Esophagus muscularis mucosa (tissue), 4 donors: ENCODE data around the gene PPAT. TPM values are rescaled to one million over a fixed set of nuclear protein-coding genes. Genes with fewer than 3 reads are reported as not detected.
A peak's percentile ranks its signal among the peaks of the same experiment; 100 is the strongest.

ENCODE experiments used
- DNase-seq: peaks from one replicate; pipeline ENCODE4 v3.0.0-alpha.2; 2017; ENCODE audit errors: extremely low spot score
- H3K27ac ChIP-seq, 4 donors: fragments of 200-600 bp; sonication (generic); replicated peaks in 1 of 4; 1 replicate in 3 of 4; 2 replicates in 1 of 4; pipeline ENCODE4 v1.5.1; 2016 to 2019; ENCODE audit warnings: mild to moderate bottlenecking in 1 of 4
- H3K27me3 ChIP-seq, 4 donors: fragments of 200-600 bp; sonication (generic); one replicate each; pipeline versions ENCODE4 v1.5.1 to v1.6.0; 2016 to 2019
- H3K36me3 ChIP-seq, 4 donors: fragments of 200-600 bp; sonication (generic); one replicate each; pipeline ENCODE4 v1.5.1; 2016 to 2019
- H3K4me1 ChIP-seq, 4 donors: fragments of 200-600 bp; sonication (generic); one replicate each; pipeline ENCODE4 v1.5.1; 2016 to 2019
- H3K4me3 ChIP-seq, 4 donors: fragments of 200-600 bp; sonication (generic); 1 replicate in 2 of 4; 2 replicates in 2 of 4; pipeline ENCODE4 v1.5.1; 2016 to 2019; ENCODE audit warnings: mild to moderate bottlenecking in 4 of 4, moderate library complexity in 1 of 4
- H3K9me3 ChIP-seq, 4 donors: fragments of 200-600 bp; sonication (generic); 1 replicate in 3 of 4; 2 replicates in 1 of 4; pipeline ENCODE4 v1.5.1; 2016 to 2019
- CTCF ChIP-seq, 3 experiments: fragments of 200-600 bp in 2 of 3; fragments of 450-650 bp in 1 of 3; sonication (generic) in 2 of 3; IDR thresholded peaks; one replicate each; pipeline ENCODE4 v1.5.1; 2017 to 2019; ENCODE audit warnings: antibody characterized with exemption in 3 of 3, mild to moderate bottlenecking in 2 of 3, moderate library complexity in 1 of 3
- EP300 ChIP-seq: sonication (generic); formaldehyde crosslinking; IDR thresholded peaks from one replicate; pipeline ENCODE4 v1.6.1; 2017; ENCODE audit warnings: antibody characterized with exemption
- POLR2A ChIP-seq: fragments of 450-650 bp; IDR thresholded peaks from one replicate; pipeline ENCODE4 v1.6.1; 2017; ENCODE audit warnings: antibody characterized with exemption, moderate library complexity, mild to moderate bottlenecking, low read depth
- POLR2AphosphoS5 ChIP-seq, 2 donors: sonication (generic); formaldehyde crosslinking; IDR thresholded peaks; one replicate each; pipeline ENCODE4 v1.6.1; 2017; ENCODE audit warnings: antibody characterized with exemption in 2 of 2
- WGBS: methylation state at CpG from one replicate; pipeline ENCODE4 v1.1.5; 2018; 5-methylcytosine and 5-hydroxymethylcytosine counted together
- intact Hi-C: fragments of 100-400 bp; cut with DNase I; formaldehyde crosslinking; loops from one replicate; pipeline ENCODE4 v1.15.1; 2023
- total RNA-seq, 4 donors: library from RNA; depleted of rRNA; stranded (reverse); fragments of >200 nt; gene quantifications; one replicate each; pipeline versions ENCODE4 v1.1.0 to v1.2.1, GENCODE V29; 2016

PPAT gene
- total RNA-seq, 4 donors from 2014 or later = 1.7 to 5.1 (median 3.0) TPM

- TF ChIP-seq POLR2AphosphoS5 (IDR thresholded peaks at IDR 0.05) = no peak
- TF ChIP-seq POLR2A = no peak
- TF ChIP-seq EP300 = no peak
- no peak for TF ChIP-seq CTCF (IDR thresholded peaks at IDR 0.05)
- no peaks in the 10 kb centered on the region for H3K27me3 ChIP-seq
- H3K4me3 ChIP-seq = no peak overlapping the region
- no peaks in the 10 kb centered on the region for H3K9me3 ChIP-seq
- intact Hi-C loops = no loop called here
- no peak overlapping the region for H3K27ac ChIP-seq
- 96% methylated on average over 1 of the region's 1 CpG for WGBS
- no peak for DNase-seq
- peaks cover 0 to 27% (median 9%) of the 10 kb centered on the region in 4 donors for H3K36me3 ChIP-seq
- H3K4me1 ChIP-seq = peaks cover 4 to 18% (median 15%) of the 10 kb centered on the region in 4 donors
These were observed 5.6 kb upstream of the PPAT start for GRCh38 chr4:56440983-56441382.

GRCh38 chr4:56438766-56439165, 3.4 kb upstream of the PPAT start:
- peaks cover 0 to 19% (median 9%) of the 10 kb centered on the region in 4 donors for H3K36me3 ChIP-seq

GRCh38 chr4:56434599-56435139, 746 bp downstream of the PPAT start:
- peaks cover 4 to 29% (median 23%) of the 10 kb centered on the region in 4 donors for H3K4me1 ChIP-seq
- no peak for DNase-seq
- H3K27me3 ChIP-seq = no peaks in the 10 kb centered on the region
- peak overlapping the region; percentile 69 to 84 (median 74) for H3K4me3 ChIP-seq
- TF ChIP-seq POLR2AphosphoS5 (IDR thresholded peaks at IDR 0.05) = no peak
- no peak for TF ChIP-seq POLR2A
- TF ChIP-seq CTCF (IDR thresholded peaks at IDR 0.05) = no peak
- no peak for TF ChIP-seq EP300
- intact Hi-C loops = loop anchor here (5.0 kb wide), 1 partner anchor 47 kb away; the partner anchor contains the start of gene AASDH
- WGBS = 3% methylated on average over 15 of the region's 15 CpGs
- peak overlapping the region; percentile 92 to 98 (median 96) for H3K27ac ChIP-seq
- no peaks in the 10 kb centered on the region for H3K36me3 ChIP-seq
- H3K9me3 ChIP-seq = no peaks in the 10 kb centered on the region

More at GRCh38 chr4:56438766-56439165, 3.4 kb upstream of the PPAT start:
- Histone ChIP-seq H3K4me3 (no peak overlapping the region), H3K27me3 (no peaks in the 10 kb centered on the region), H3K9me3 (no peaks in the 10 kb centered on the region), H3K27ac (no peak overlapping the region), H3K4me1 (peaks cover 4 to 29% (median 23%) of the 10 kb centered on the region in 4 donors)
- DNase-seq = no peak
- 90% methylated on average over 2 of the region's 2 CpGs for WGBS
- intact Hi-C loops = loop anchor here (5.0 kb wide), 1 partner anchor 51 kb away; the partner anchor contains the start of gene AASDH
- TF ChIP-seq POLR2A (no peak), CTCF (IDR thresholded peaks at IDR 0.05) (no peak), POLR2AphosphoS5 (IDR thresholded peaks at IDR 0.05) (no peak), EP300 (no peak)

GRCh38 chr4:56433280-56433679, 2.1 kb downstream of the PPAT start:
- H3K27me3 ChIP-seq = no peaks in the 10 kb centered on the region
- intact Hi-C loops = no loop called here
- H3K36me3 ChIP-seq = no peaks in the 10 kb centered on the region
- no peak overlapping the region for H3K4me3 ChIP-seq
- peaks cover 4 to 29% (median 23%) of the 10 kb centered on the region in 4 donors for H3K4me1 ChIP-seq
- no peak overlapping the region for H3K27ac ChIP-seq
- TF ChIP-seq CTCF (IDR thresholded peaks at IDR 0.05) = no peak
- TF ChIP-seq POLR2A = no peak
- no peak for TF ChIP-seq POLR2AphosphoS5 (IDR thresholded peaks at IDR 0.05)
- no peak for TF ChIP-seq EP300
- DNase-seq = no peak
- no peaks in the 10 kb centered on the region for H3K9me3 ChIP-seq

- Histone ChIP-seq H3K4me3 (no peak overlapping the region), H3K9me3 (no peaks in the 10 kb centered on the region), H3K27ac (no peak overlapping the region), H3K27me3 (no peaks in the 10 kb centered on the region), H3K4me1 (peaks cover 0 to 12% (median 8%) of the 10 kb centered on the region in 4 donors), H3K36me3 (no peaks in the 10 kb centered on the region)
- intact Hi-C loops = no loop called here
- TF ChIP-seq POLR2AphosphoS5 (IDR thresholded peaks at IDR 0.05) = no peak
- TF ChIP-seq POLR2A = no peak
- TF ChIP-seq EP300 = no peak
- no peak for TF ChIP-seq CTCF (IDR thresholded peaks at IDR 0.05)
- DNase-seq = no peak
- 94% methylated on average over 2 of the region's 2 CpGs for WGBS
These were observed 5.2 kb downstream of the PPAT start for GRCh38 chr4:56430203-56430602.
